Esophagus squamous epithelium (tissue), 4 donors: ENCODE data around the gene MCFD2.

Experiments used
- CTCF ChIP-seq, 6 experiments: fragments of 450-650 bp in 4 of 6; fragments of 200-600 bp in 2 of 6; sonication (generic) in 2 of 6; IDR thresholded peaks; one replicate each; pipeline ENCODE4 v1.5.1; 2016 to 2019; ENCODE audit warnings: antibody characterized with exemption in 6 of 6, mild to moderate bottlenecking in 4 of 6, moderate library complexity in 4 of 6
- POLR2A ChIP-seq, 4 donors: fragments of 450-650 bp; IDR thresholded peaks; one replicate each; pipeline ENCODE4 v1.6.1; 2017; ENCODE audit warnings: antibody characterized with exemption in 4 of 4, mild to moderate bottlenecking in 4 of 4, moderate library complexity in 3 of 4

- TF ChIP-seq CTCF (IDR thresholded peaks at IDR 0.05) (no peak), POLR2A (IDR thresholded peaks at IDR 0.05) (no peak)
These were observed 57.5 kb downstream of the MCFD2 start for GRCh38 chr2:46857871-46858701.
